Measurements from ENCODE around the gene MUS81.

The MUS81 gene

GRCh38 chr11:65861165-65861505 is 902 bp downstream of the MUS81 start:
- H3K36me3 ChIP-seq (ENCODE audit: low read depth): peaks cover 63% of the 10 kb centered on the region
- H3K27ac ChIP-seq (ENCODE audit: poor library complexity, severe bottlenecking): peak overlapping the region; percentile 91
- peak overlapping the region; percentile 97 for H3K4me3 ChIP-seq (ENCODE audit: severe bottlenecking)
- H3K9me3 ChIP-seq (ENCODE audit: severe bottlenecking): no peaks in the 10 kb centered on the region
- no peaks in the 10 kb centered on the region for H3K4me1 ChIP-seq (ENCODE audit: insufficient read depth, poor library complexity, severe bottlenecking)
- DNase-seq (ENCODE audit: low spot score): peak; percentile 49
- TF ChIP-seq, protein P1, sequence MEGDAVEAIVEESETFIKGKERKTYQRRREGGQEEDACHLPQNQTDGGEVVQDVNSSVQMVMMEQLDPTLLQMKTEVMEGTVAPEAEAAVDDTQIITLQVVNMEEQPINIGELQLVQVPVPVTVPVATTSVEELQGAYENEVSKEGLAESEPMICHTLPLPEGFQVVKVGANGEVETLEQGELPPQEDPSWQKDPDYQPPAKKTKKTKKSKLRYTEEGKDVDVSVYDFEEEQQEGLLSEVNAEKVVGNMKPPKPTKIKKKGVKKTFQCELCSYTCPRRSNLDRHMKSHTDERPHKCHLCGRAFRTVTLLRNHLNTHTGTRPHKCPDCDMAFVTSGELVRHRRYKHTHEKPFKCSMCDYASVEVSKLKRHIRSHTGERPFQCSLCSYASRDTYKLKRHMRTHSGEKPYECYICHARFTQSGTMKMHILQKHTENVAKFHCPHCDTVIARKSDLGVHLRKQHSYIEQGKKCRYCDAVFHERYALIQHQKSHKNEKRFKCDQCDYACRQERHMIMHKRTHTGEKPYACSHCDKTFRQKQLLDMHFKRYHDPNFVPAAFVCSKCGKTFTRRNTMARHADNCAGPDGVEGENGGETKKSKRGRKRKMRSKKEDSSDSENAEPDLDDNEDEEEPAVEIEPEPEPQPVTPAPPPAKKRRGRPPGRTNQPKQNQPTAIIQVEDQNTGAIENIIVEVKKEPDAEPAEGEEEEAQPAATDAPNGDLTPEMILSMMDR (IDR thresholded peaks at IDR 0.05; ENCODE audit: poor library complexity, severe bottlenecking): no peak
- no peaks in the 10 kb centered on the region for H3K27me3 ChIP-seq (ENCODE audit: insufficient read depth, poor library complexity, severe bottlenecking)
- ATAC-seq (ENCODE audit: low read depth): no peak

DNA sequence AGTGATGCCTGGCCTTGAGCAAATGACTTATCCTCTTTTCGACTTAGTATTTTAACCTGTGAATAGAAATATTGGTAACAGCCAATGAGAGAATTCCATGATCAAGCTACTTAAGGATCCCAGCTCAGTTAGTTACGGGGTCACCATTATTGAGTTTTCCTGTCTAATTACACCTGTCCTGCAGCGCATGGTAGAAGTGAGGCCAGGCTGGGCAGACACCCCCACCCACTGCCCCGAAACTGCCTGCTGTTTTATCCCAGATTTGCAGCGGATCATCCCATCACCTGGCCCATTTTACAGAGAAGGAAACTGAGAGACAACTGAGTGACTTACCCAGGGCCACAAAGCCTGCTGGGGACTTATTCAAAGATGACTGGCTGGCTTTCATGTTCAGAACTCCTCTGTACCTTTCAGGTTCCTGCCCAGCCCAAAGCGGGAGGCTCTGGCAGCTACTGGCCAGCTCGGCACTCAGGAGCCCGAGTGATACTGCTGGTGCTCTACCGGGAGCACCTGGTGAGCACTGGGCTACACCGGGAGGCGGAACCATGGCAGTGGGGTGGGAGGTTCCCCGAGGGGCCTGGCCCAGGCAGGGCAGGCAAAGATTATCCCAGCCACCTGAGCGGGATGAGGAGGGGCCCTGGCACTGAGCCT is 1.4 kb downstream of the MUS81 start:
- Histone ChIP-seq H3K36me3 (ENCODE audit: low read depth) (peaks cover 63% of the 10 kb centered on the region), H3K27ac (ENCODE audit: poor library complexity, severe bottlenecking) (peak overlapping the region; percentile 91), H3K4me1 (ENCODE audit: insufficient read depth, poor library complexity, severe bottlenecking) (no peaks in the 10 kb centered on the region), H3K4me3 (ENCODE audit: severe bottlenecking) (peak overlapping the region; percentile 97), H3K27me3 (ENCODE audit: insufficient read depth, poor library complexity, severe bottlenecking) (no peaks in the 10 kb centered on the region), H3K9me3 (ENCODE audit: severe bottlenecking) (no peaks in the 10 kb centered on the region)
- TF ChIP-seq, protein P1 (IDR thresholded peaks at IDR 0.05; ENCODE audit: poor library complexity, severe bottlenecking): no peak
- ATAC-seq (ENCODE audit: low read depth) (no peak), DNase-seq (ENCODE audit: low spot score) (peak; percentile 47)

DNA sequence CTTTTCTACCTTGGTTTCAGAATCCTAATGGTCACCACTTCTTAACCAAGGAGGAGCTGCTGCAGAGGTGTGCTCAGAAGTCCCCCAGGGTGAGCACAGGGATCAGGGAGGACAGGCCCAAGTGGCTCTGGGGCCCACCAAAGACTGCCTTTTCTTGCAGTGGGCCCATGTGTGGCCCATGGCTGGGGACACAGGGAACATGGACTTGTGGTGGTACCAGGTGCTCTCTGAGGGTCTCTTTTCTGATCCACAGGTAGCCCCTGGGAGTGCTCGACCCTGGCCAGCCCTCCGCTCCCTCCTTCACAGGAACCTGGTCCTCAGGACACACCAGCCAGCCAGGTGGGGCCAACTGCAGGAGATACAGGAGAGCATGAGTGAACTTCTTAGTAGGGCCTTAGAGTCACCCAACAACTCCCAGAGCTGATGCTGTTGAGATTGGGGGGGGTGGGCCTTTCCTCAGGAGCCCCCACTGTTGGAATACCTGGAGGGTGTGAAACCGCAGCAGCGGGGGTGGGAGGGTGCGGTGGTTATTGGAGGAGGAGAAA is 2.0 kb downstream of the MUS81 start:
- Histone ChIP-seq H3K4me3 (ENCODE audit: severe bottlenecking) (no peak overlapping the region), H3K27ac (ENCODE audit: poor library complexity, severe bottlenecking) (peak overlapping the region; percentile 91), H3K36me3 (ENCODE audit: low read depth) (peaks cover 63% of the 10 kb centered on the region), H3K27me3 (ENCODE audit: insufficient read depth, poor library complexity, severe bottlenecking) (no peaks in the 10 kb centered on the region), H3K9me3 (ENCODE audit: severe bottlenecking) (no peaks in the 10 kb centered on the region), H3K4me1 (ENCODE audit: insufficient read depth, poor library complexity, severe bottlenecking) (no peaks in the 10 kb centered on the region)
- TF ChIP-seq, protein P1 (IDR thresholded peaks at IDR 0.05; ENCODE audit: poor library complexity, severe bottlenecking): no peak
- DNase-seq (ENCODE audit: low spot score): peak; percentile 47
- ATAC-seq (ENCODE audit: low read depth): no peak

DNA sequence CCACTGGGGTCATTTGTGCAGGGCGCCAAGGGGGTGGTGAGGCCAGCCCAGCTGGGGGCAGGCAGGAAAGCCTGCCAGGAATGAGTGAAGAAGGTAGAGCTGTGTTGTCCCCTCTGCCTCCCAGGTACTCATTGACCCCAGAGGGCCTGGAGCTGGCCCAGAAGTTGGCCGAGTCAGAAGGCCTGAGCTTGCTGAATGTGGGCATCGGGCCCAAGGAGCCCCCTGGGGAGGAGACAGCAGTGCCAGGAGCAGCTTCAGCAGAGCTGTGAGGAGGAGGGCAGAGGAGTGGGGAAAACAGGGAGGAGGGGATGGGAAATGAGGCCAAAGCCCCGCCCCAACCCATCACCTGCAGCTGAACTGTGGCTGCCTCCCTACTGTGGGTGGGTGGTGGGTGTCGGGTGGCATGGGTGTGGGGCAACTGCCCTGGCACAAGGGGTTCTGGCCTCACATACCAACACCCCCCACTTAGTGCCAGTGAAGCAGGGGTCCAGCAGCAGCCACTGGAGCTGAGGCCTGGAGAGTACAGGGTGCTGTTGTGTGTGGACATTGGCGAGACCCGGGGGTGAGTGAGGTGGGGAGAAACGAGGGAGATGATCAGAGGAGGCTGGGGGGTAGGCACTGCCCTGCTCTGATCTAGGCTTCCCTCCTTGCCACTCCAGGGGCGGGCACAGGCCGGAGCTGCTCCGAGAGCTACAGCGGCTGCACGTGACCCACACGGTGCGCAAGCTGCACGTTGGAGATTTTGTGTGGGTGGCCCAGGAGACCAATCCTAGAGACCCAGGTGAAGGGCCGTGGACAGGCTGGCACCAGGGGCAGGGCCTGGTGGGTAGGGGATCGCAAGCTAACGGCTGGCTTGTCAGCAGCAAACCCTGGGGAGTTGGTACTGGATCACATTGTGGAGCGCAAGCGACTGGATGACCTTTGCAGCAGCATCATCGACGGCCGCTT is 3.0 kb downstream of the MUS81 start:
- Histone ChIP-seq H3K27ac (ENCODE audit: poor library complexity, severe bottlenecking) (no peak overlapping the region), H3K9me3 (ENCODE audit: severe bottlenecking) (no peaks in the 10 kb centered on the region), H3K4me3 (ENCODE audit: severe bottlenecking) (no peak overlapping the region), H3K4me1 (ENCODE audit: insufficient read depth, poor library complexity, severe bottlenecking) (no peaks in the 10 kb centered on the region), H3K36me3 (ENCODE audit: low read depth) (peaks cover 69% of the 10 kb centered on the region), H3K27me3 (ENCODE audit: insufficient read depth, poor library complexity, severe bottlenecking) (no peaks in the 10 kb centered on the region)
- TF ChIP-seq, protein P1 (IDR thresholded peaks at IDR 0.05; ENCODE audit: poor library complexity, severe bottlenecking): no peak
- no peak for ATAC-seq (ENCODE audit: low read depth)
- DNase-seq (ENCODE audit: low spot score): peak; percentile 47
